Right lobe of liver (tissue), 6 donors: Measurements from ENCODE around the gene RPGRIP1. TPM values are rescaled to one million over a fixed set of nuclear protein-coding genes. Genes with fewer than 3 reads are reported as not detected.
"Not testable (repeated sequence)": the region's sequence is repeated elsewhere in the genome, so short reads cannot be mapped to it uniquely, and the experiment has no call there.

ENCODE experiments used
- ATAC-seq, 4 donors: fragments of 200-7000 bp; cut with Tn5 transposase; one replicate each; pipeline ENCODE4 v1.9.1; 2020; ENCODE audit warnings: mild to moderate bottlenecking in 4 of 4, moderate library complexity in 4 of 4
- DNase-seq, 3 donors: peaks; one replicate each; pipeline ENCODE4 v3.0.0-alpha.2; 2020
- H3K27ac ChIP-seq, 3 donors: fragments of 200-600 bp; one replicate each; pipeline ENCODE4 v1.8.0; 2022
- H3K27me3 ChIP-seq, 2 donors: fragments of 200-600 bp; one replicate each; pipeline ENCODE4 v1.8.0; 2022
- H3K36me3 ChIP-seq, 4 donors: fragments of 200-600 bp; sonication (generic) in 1 of 4; one replicate each; pipeline versions ENCODE4 v1.5.1 to v1.8.0; 2017 to 2022; ENCODE audit warnings: control low read depth in 1 of 4
- H3K4me1 ChIP-seq, 4 donors: fragments of 200-600 bp; sonication (generic) in 1 of 4; one replicate each; pipeline versions ENCODE4 v1.5.1 to v1.8.0; 2017 to 2022; ENCODE audit warnings: control low read depth in 1 of 4
- H3K4me3 ChIP-seq, 3 donors: fragments of 200-600 bp; one replicate each; pipeline ENCODE4 v1.8.0; 2022
- H3K9me3 ChIP-seq, 4 donors: fragments of 200-600 bp; sonication (generic) in 1 of 4; one replicate each; pipeline versions ENCODE4 v1.5.1 to v1.8.0; 2017 to 2022; ENCODE audit warnings: control low read depth in 1 of 4
- POLR2A ChIP-seq: fragments of 450-650 bp; IDR thresholded peaks from one replicate; pipeline ENCODE4 v1.6.1; 2017; ENCODE audit warnings: antibody characterized with exemption, mild to moderate bottlenecking
- WGBS: methylation state at CpG from one replicate; pipeline ENCODE4 v1.1.6; 2018; ENCODE audit warnings: low coverage, low lambda C conversion rate; ENCODE audit not compliant: insufficient coverage; ENCODE audit errors: missing lambda C conversion rate; 5-methylcytosine and 5-hydroxymethylcytosine counted together
- intact Hi-C, 2 donors: fragments of 100-400 bp; cut with DNase I; formaldehyde crosslinking; loops; one replicate each; pipeline versions ENCODE4 v1.11.2 to v1.14.1; 2022
- total RNA-seq, 6 experiments: library from RNA; depleted of rRNA in 2 of 6; stranded (reverse); fragments of >200 nt in 2 of 6; fragmentation: NEBNext Ultra II Directional in 3 of 6; extraction: Animal tissue kit (Norgen Biotek cat#: 25700) in 3 of 6; gene quantifications; one replicate each; pipeline versions ENCODE4 v1.1.0 to v1.2.4, GENCODE V29; 2016 to 2023
- TF ChIP-seq, protein P1 (sequence below), 4 donors: fragments of 200-600 bp in 3 of 4; fragments of 450-650 bp in 1 of 4; IDR thresholded peaks; one replicate each; pipeline versions ENCODE4 v1.5.1 to v1.8.0; 2016 to 2022; ENCODE audit warnings: antibody characterized with exemption in 4 of 4, mild to moderate bottlenecking in 2 of 4
- donor health status: DM: no; HTN: yes; CAD: no.
- donor health status: DM: no; HTN: no; CAD: no.
- donor health status: DM: no; HTN: no; CAD: no.
- donor health status: DM: no; HTN: yes; CAD: no.
- donor health status: DM: no; HTN: yes; CAD: no.

RPGRIP1 gene
- total RNA-seq, 6 experiments from 2014 or later: 0.22 to 1.8 (median 1.0) TPM

DNA sequence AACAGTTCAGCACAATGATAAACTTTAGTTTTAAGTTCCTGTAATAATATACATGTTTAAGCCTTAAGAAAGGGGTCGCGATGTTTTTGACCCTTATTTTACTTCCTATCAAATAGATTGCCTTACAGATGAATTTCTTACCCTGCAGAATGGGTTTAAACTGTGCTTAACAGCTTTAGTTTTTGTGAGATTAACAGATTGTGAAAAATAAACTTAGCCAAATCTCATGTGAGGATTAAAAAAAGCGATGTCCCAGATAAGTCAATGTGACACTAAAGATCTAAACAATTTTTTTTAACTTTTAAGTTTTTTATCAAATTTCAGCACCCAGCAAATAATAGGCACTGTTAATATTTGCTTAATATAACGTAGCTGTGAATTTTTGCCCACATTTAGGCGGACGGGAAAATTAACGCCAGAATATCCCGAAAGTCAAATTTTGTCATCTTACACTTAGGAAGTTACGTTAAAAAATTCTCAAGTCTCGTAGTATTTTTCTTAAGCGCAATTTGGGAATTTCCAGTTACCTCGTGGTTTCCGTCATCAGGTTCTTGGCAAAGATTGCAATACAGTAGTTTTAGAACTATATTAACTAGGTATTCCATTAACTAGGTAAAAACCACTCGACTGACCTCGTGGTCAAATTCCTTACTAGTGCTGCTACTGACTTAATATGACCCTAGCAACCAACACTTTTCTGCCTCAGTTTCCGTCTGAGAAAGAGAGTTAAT, 11.8 kb upstream of the RPGRIP1 start:
- intact Hi-C loops: no loop called here
- H3K4me1 ChIP-seq: peaks cover 0 to 44% (median 22%) of the 10 kb centered on the region in 4 donors
- H3K27me3 ChIP-seq: no peaks in the 10 kb centered on the region
- peak overlapping the region; percentile 84 to 95 (median 90) for H3K27ac ChIP-seq
- peaks cover 0 to 25% (median 1%) of the 10 kb centered on the region in 4 donors for H3K36me3 ChIP-seq
- ATAC-seq (peak in 1 of 4 donors; percentile 7), DNase-seq (no peak)
- peak overlapping the region; percentile 72 to 94 (median 79) for H3K4me3 ChIP-seq
- H3K9me3 ChIP-seq: no peaks in the 10 kb centered on the region
- TF ChIP-seq POLR2A: no peak
- TF ChIP-seq, protein P1, sequence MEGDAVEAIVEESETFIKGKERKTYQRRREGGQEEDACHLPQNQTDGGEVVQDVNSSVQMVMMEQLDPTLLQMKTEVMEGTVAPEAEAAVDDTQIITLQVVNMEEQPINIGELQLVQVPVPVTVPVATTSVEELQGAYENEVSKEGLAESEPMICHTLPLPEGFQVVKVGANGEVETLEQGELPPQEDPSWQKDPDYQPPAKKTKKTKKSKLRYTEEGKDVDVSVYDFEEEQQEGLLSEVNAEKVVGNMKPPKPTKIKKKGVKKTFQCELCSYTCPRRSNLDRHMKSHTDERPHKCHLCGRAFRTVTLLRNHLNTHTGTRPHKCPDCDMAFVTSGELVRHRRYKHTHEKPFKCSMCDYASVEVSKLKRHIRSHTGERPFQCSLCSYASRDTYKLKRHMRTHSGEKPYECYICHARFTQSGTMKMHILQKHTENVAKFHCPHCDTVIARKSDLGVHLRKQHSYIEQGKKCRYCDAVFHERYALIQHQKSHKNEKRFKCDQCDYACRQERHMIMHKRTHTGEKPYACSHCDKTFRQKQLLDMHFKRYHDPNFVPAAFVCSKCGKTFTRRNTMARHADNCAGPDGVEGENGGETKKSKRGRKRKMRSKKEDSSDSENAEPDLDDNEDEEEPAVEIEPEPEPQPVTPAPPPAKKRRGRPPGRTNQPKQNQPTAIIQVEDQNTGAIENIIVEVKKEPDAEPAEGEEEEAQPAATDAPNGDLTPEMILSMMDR (IDR thresholded peaks at IDR 0.05): no peak
- WGBS: under 1% methylated on average over 16 of the region's 16 CpGs

DNA sequence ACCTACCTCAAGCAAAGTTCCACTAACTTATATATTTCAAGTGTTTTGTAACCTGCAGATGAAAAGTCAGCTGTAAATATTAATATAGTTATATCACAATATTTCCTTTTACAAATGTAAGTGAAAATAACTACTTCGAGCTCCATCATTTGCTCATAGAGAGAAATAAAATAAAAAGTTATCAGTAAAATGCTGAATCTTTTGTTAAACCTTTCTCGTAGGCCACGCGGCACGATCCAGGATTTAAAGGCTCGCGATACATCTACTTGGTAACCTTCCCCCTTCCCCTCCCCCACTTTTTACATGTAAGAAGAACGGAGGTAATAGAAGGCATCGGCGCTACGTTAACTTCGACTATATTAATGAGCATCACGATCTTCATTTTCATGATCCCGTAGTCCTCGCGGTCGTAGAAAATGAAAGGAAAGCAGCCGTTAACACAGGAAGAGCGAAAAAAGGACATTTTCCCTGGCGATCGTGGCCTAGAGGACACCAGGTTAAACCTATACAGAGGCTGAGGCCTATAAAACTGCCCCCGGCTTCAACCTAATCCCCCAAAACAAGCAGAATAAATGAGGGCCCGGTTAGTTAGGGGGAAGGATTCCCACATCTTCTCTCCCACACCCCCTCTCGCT, 11.1 kb upstream of the RPGRIP1 start:
- DNase-seq: no peak
- peaks cover 0 to 18% (median 1%) of the 10 kb centered on the region in 4 donors for H3K36me3 ChIP-seq
- H3K27me3 ChIP-seq: no peaks in the 10 kb centered on the region
- under 1% methylated on average over 23 of the region's 24 CpGs for WGBS
- TF ChIP-seq, protein P1 (IDR thresholded peaks at IDR 0.05): no peak
- TF ChIP-seq POLR2A: no peak
- H3K27ac ChIP-seq: peak overlapping the region; percentile 84 to 95 (median 90)
- no peaks in the 10 kb centered on the region for H3K9me3 ChIP-seq
- peak in 1 of 4 donors; percentile 10 for ATAC-seq
- H3K4me3 ChIP-seq: peak overlapping the region; percentile 72 to 94 (median 79)
- peaks cover 0 to 38% (median 18%) of the 10 kb centered on the region in 4 donors for H3K4me1 ChIP-seq
- intact Hi-C loops: no loop called here

DNA sequence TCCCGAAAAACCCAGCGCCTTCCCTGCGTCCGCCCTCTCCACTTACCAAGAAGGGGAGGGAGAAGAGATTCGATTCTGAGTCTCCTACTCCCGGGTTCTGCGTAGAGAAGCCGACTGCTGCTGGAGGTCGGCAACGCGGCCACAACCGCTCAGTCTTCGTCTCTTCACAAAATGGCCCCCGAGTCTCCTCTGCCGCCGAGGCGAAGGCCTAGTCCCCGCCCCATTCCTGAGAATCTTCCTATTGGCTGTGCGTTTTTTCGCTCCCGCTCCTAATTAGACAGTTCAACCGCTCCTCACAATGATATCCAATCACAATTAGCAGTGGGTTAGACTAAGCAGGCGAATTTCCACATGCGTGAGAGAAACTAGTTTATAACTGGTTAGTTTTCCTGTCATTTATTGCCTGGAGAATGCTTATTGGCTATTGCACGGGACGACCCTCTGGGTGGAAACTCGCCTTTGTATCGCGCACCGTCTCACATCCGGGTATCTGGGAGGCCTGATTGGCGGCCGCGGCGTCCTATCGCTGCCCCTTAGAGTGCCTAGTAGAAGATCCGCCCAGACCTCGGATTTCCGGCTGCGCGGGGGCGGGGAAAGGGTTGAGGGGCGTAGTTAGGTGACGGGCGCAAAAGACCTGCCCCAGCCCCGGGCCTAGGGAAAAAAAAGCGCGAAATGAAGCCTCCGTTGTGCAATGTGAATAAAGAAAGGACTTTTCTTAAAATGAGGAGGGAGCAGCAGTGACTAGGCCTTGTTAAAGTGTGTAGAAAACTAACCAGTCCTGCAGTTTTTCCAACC, 10.4 kb upstream of the RPGRIP1 start, which contains the start of gene HNRNPC:
TSS of gene HNRNPC (minus strand) at position 191 of the 795 bp plus-strand sequence. CDS start 35,249 bp downstream, outside the sequence.
- H3K27me3 ChIP-seq: no peaks in the 10 kb centered on the region
- TF ChIP-seq POLR2A: peak; percentile 97
- TF ChIP-seq, protein P1 (IDR thresholded peaks at IDR 0.05): no peak
- peaks cover 0 to 11% (median under 1%) of the 10 kb centered on the region in 4 donors for H3K36me3 ChIP-seq
- peak; percentile 90 to 97 (median 96) for ATAC-seq
- whole genome bisulfite sequencing: under 1% methylated on average over 41 of the region's 49 CpGs
- peak within 1 kb of the TSS; percentile 84 to 95 (median 90) for H3K27ac ChIP-seq
- DNase-seq: peak; percentile 100
- no peaks in the 10 kb centered on the region for H3K9me3 ChIP-seq
- intact Hi-C loops: no loop called here
- peak within 1 kb of the TSS; percentile 72 to 94 (median 79) for H3K4me3 ChIP-seq
- peaks cover 0 to 31% (median 15%) of the 10 kb centered on the region in 4 donors for H3K4me1 ChIP-seq

GRCh38 chr14:21272661-21273060, 7.2 kb upstream of the RPGRIP1 start:
- H3K36me3 ChIP-seq, H3K9me3 ChIP-seq, H3K4me1 ChIP-seq, ATAC-seq, H3K27me3 ChIP-seq, intact Hi-C loops, H3K27ac ChIP-seq, H3K4me3 ChIP-seq: not testable (repeated sequence)
- WGBS: 92% methylated on average over 17 of the region's 17 CpGs
- peak in 1 of 3 donors; percentile 3 for DNase-seq
